Activated CD4-positive, CD25-positive, alpha-beta regulatory T cell treated with anti-CD3 and anti-CD28 coated beads, Interleukin-2, amount 50 U/mL, for 16 hours (primary cell): ENCODE data around the gene SCAP.
A peak's percentile ranks its signal among the peaks of the same experiment; 100 is the strongest.

Experiments used
- DNase-seq: peaks from one replicate; pipeline ENCODE4 v3.0.0-alpha.2; 2020; ENCODE audit warnings: low read depth, low spot score

Gene SCAP

GRCh38 chr3:47432673-47433072, 43.1 kb downstream of the SCAP start:
- no peak for DNase-seq

- no peak for DNase-seq
Observed at GRCh38 chr3:47431225-47431624, 44.5 kb downstream of the SCAP start.

GRCh38 chr3:47430606-47431005, 45.1 kb downstream of the SCAP start:
- DNase-seq: no peak

GRCh38 chr3:47429476-47430270, 46.1 kb downstream of the SCAP start:
- no peak for DNase-seq

- no peak for DNase-seq
Observed at GRCh38 chr3:47428662-47429061, 47.1 kb downstream of the SCAP start.

- no peak for DNase-seq
Observed at GRCh38 chr3:47427866-47428265, 47.9 kb downstream of the SCAP start.

- DNase-seq: no peak
Observed at GRCh38 chr3:47425959-47426358, 49.8 kb downstream of the SCAP start.

GRCh38 chr3:47425383-47425778, 50.4 kb downstream of the SCAP start:
- DNase-seq: no peak

GRCh38 chr3:47424434-47425382, 51.0 kb downstream of the SCAP start:
- DNase-seq: no peak

- no peak for DNase-seq
Observed at GRCh38 chr3:47423548-47424145, 52.1 kb downstream of the SCAP start.

- DNase-seq: no peak
Observed at GRCh38 chr3:47422743-47423142, 53.0 kb downstream of the SCAP start.

GRCh38 chr3:47421741-47422649, 53.7 kb downstream of the SCAP start:
- DNase-seq: no peak

GRCh38 chr3:47420511-47421484, 54.9 kb downstream of the SCAP start:
- DNase-seq: peak; percentile 82

GRCh38 chr3:47420044-47420430, 55.7 kb downstream of the SCAP start:
- no peak for DNase-seq

GRCh38 chr3:47419083-47420043, 56.4 kb downstream of the SCAP start:
- no peak for DNase-seq

GRCh38 chr3:47418167-47419082, 57.3 kb downstream of the SCAP start:
- DNase-seq: no peak

- no peak for DNase-seq
Observed at GRCh38 chr3:47416041-47416440, 59.7 kb downstream of the SCAP start.
